D721Med (cell line): ENCODE data around the gene LRRC58.

Experiments
- DNase-seq: peaks from one replicate; pipeline ENCODE4 v3.0.0; 2011; ENCODE audit warnings: low spot score; ENCODE audit not compliant: insufficient read length
- FAIRE-seq: peaks from 2 replicates; lab custom pipeline; 2011; peaks lifted over from hg19 to GRCh38; lab: Jason Lieb, UNC
- TF ChIP-seq, protein P1 (sequence below): IDR thresholded peaks from 2 replicates; pipeline ENCODE4 v1.5.1; 2012; ENCODE audit warnings: mild to moderate bottlenecking, control low read depth; ENCODE audit not compliant: insufficient read depth; ENCODE audit errors: missing control alignments

Gene LRRC58

DNA sequence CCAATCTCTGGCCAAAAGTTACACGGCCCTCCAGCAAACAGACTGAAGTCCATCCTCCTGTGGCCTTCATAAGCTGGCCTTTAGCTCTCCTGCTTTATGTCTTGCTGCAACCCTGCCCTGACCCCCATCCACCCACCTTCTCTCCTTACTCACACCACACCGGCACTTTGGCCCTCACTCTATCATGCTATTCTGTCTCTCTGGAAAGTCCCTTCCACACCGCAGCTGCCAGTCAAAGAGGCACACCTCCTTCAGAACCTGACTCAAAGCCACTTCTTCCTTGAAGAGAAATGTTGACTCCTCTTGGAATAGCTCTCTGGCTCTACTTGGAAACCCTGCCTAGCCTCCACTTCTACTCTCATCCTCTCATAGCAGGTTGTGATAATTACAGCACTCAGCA, 68.6 kb downstream of the LRRC58 start:
- FAIRE-seq (no peak), DNase-seq (no peak)
- TF ChIP-seq, protein P1, sequence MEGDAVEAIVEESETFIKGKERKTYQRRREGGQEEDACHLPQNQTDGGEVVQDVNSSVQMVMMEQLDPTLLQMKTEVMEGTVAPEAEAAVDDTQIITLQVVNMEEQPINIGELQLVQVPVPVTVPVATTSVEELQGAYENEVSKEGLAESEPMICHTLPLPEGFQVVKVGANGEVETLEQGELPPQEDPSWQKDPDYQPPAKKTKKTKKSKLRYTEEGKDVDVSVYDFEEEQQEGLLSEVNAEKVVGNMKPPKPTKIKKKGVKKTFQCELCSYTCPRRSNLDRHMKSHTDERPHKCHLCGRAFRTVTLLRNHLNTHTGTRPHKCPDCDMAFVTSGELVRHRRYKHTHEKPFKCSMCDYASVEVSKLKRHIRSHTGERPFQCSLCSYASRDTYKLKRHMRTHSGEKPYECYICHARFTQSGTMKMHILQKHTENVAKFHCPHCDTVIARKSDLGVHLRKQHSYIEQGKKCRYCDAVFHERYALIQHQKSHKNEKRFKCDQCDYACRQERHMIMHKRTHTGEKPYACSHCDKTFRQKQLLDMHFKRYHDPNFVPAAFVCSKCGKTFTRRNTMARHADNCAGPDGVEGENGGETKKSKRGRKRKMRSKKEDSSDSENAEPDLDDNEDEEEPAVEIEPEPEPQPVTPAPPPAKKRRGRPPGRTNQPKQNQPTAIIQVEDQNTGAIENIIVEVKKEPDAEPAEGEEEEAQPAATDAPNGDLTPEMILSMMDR: no peak

DNA sequence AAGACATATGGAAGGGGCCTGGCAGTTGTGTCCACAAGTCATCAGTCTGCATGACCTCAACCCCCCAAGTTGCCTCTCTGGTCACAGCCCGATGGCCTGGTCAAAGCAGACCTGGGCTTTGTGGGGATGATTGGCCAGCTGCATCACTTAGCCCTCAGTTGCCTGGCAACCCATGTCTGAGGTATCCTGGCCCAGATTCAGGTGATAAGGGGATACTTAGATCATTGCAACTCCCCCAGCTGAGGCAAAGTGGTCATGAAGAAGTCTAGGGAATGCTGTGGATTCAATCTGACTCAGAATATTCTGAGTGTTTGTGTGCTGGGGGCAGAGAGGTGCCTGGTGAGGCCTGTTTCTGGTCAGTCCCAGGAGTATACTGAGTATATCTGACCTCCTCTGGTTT, 69.1 kb downstream of the LRRC58 start:
- TF ChIP-seq, protein P1: no peak
- DNase-seq (no peak), FAIRE-seq (no peak)

DNA sequence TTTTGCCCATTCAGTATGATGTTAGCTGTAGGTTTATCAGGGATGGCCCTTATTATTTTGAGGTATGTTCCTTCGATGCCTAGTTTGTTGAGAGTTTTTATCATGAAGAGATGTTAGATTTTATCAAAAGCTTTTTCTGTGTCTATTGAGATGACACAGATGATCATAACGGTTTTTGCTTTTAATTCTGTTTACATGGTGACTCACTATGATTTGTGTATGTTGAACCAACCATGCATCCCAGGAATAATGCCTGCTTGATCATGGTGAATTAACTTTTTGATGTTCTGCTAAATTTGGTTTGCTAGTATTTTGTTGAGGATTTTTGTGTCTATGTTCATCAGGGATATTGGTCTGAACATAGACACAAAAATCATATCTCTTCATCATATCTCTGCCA, 72.4 kb downstream of the LRRC58 start:
- FAIRE-seq: no peak
- TF ChIP-seq, protein P1: no peak
- no peak for DNase-seq

DNA sequence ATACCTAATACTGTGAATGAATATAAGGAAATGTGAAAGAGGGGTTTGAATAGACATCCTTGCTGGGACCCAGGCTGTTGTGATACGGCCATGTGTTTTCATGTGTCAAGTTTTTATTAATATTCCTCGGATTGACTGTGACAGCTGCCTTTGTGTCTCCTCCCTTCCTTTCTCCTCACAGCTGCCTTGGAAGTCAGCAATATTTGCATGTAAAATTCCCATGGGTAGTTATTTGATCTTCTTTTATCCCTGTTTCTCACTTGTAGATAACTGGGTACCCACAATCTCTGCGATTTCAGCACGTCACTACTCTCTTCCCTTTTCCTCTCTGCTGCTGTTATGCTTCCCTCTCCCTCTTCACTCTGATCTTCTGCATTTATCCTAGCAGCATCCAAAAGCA, 73.5 kb downstream of the LRRC58 start:
- TF ChIP-seq, protein P1: no peak
- no peak for FAIRE-seq
- DNase-seq: no peak

DNA sequence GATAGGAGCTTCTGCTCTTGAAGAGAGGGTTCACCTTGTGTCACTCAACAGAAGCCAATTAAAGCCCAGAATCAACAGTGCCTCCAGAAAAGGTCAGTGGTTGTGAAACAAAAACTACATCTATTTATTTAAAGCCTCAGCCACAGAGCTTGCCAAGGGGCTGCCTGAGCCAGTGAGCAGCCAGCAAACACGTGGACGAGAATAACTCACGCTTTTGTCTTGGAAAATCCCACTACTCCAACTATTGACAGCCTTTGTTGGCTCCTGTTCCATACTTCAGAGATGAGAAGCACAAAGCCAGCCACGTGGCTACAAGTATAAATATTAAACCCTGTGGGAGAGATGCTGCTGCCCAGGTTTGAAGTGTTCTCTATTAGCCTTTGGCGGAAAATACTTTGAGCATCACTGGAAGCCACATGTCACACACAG, 74.4 kb downstream of the LRRC58 start:
- TF ChIP-seq, protein P1: no peak
- no peak for FAIRE-seq
- DNase-seq: no peak
